ENCODE measurements around the gene ASIC2. TPM values are rescaled to one million over a fixed set of nuclear protein-coding genes. Genes with fewer than 3 reads are reported as not detected.
"Not testable (repeated sequence)": the region's sequence is repeated elsewhere in the genome, so short reads cannot be mapped to it uniquely, and the experiment has no call there.

The ASIC2 gene
- total RNA-seq, 2 donors from 2014 or later: not detected

- not testable (repeated sequence) for H3K27ac Mint-ChIP-seq; H3K4me3 Mint-ChIP-seq; ATAC-seq (replicated peaks in 1 of 2); DNase-seq; H3K4me1 Mint-ChIP-seq (ENCODE audit: low read depth); H3K9me3 Mint-ChIP-seq; H3K36me3 Mint-ChIP-seq (ENCODE audit: insufficient read depth in 2 of 2)
- peaks cover 16% of the 10 kb centered on the region for H3K27me3 Mint-ChIP-seq (ENCODE audit: low read depth)
Measured at GRCh38 chr17:32987868-32988267, 305.2 kb downstream of the ASIC2 start.

DNA sequence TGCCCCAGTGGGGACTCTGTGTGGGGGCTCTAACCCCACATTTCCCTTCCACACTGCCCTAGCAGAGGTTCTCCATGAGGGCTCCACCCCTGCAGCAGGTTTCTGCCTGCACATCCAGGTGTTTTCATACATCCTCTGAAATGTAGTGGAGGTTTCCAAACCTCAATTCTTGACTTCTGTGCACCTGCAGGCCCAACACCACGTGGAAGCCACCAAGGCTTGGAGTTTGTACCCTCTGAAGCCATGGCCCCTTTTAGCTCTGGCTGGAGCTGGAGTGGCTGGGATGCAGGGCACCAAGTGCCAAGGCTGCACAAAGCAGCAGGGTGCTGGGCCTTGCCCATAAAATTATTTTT is 305.7 kb downstream of the ASIC2 start:
- not testable (repeated sequence) for H3K9me3 Mint-ChIP-seq; DNase-seq; H3K4me1 Mint-ChIP-seq (ENCODE audit: low read depth); H3K36me3 Mint-ChIP-seq (ENCODE audit: insufficient read depth in 2 of 2); ATAC-seq (replicated peaks in 1 of 2); H3K4me3 Mint-ChIP-seq; H3K27ac Mint-ChIP-seq
- peaks cover 16% of the 10 kb centered on the region for H3K27me3 Mint-ChIP-seq (ENCODE audit: low read depth)

DNA sequence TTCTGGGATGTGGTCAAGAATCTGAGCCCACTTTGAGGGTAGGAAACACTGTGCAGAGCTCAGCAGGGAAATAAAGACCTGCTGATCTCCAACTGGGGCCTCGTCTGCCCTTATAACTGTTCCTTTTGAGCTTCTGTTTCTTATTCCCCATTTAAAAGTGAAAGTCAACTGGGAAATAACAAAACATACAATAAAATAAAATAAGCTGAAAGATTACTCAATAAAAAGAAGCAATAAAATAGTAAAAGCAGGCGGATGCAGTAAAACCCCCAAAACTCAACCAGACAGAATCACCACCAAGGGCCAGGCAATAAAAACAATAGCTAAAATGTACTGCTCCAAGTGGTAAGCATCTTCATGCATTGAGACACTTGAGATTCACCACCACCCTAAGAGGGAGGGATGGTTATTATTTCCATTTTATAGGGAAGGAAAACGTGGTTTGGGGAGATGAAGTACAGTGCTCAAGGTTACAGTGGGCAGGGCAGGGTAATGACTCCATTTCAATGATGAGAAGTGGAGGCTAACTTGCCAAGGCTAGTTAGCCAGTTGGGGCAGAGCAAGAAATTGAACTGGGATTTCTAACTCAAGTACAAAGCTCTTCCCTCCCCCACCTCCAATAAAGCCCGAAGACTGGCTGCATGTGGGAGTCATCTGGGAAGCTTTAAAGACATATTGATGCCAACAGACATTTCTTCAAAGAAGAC is 307.9 kb downstream of the ASIC2 start:
- peaks cover 10 to 11% of the 10 kb centered on the region in 2 donors for H3K9me3 Mint-ChIP-seq
- H3K27me3 Mint-ChIP-seq (ENCODE audit: low read depth): peaks cover 15% of the 10 kb centered on the region
- DNase-seq: no peak
- peaks cover 7 to 8% of the 10 kb centered on the region in 2 donors for H3K36me3 Mint-ChIP-seq (ENCODE audit: insufficient read depth in 2 of 2)
- H3K4me1 Mint-ChIP-seq (ENCODE audit: low read depth): no peaks in the 10 kb centered on the region
- no peak overlapping the region for H3K27ac Mint-ChIP-seq
- no peak for ATAC-seq (replicated peaks in 1 of 2)
- no peak overlapping the region for H3K4me3 Mint-ChIP-seq

DNA sequence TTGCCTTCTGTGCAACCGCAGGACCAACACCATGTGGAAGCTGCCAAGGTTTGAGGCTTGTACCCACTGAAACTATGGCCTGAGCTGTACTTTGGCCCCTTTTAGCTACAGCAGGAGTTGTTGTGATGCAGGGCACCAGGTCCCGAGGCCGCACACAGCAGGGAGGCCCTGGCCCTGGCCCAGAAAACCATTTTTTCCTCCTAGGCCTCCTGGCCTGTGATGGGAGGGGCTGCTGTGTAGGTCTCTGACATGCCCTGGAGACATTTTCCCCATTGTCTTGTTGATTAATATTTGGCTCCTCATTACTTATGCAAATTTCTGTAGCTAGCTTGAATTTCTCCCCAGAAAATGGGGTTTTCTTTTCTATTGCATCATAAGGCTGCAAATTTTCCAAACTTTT is 311.5 kb downstream of the ASIC2 start:
- not testable (repeated sequence) for H3K27ac Mint-ChIP-seq

DNA sequence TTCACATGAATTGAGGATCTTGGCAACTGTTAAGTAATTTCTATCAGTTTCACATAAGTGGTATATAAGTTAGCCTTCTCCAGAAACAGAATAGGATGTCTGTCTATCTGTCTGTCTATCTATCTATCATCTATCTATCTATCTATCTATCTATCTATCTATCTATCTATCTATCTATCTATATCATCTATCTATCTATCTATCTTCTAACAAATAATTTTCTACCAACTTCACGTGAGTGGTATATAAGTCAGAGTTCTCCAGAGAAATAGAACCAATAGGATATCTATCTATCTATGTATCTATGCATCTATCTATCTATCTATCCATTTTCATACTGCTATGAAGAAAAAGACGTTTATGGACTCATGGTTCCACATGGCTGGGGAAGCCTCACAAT is 312.9 kb downstream of the ASIC2 start:
- ATAC-seq (replicated peaks in 1 of 2) (no peak), DNase-seq (no peak)
- peaks cover 21% of the 10 kb centered on the region for H3K27me3 Mint-ChIP-seq (ENCODE audit: low read depth)
- H3K36me3 Mint-ChIP-seq (ENCODE audit: insufficient read depth in 2 of 2): peaks cover 1 to 4% of the 10 kb centered on the region in 2 donors
- no peak overlapping the region for H3K4me3 Mint-ChIP-seq
- H3K4me1 Mint-ChIP-seq (ENCODE audit: low read depth): no peaks in the 10 kb centered on the region
- no peak overlapping the region for H3K27ac Mint-ChIP-seq
- H3K9me3 Mint-ChIP-seq: peaks cover 5 to 7% of the 10 kb centered on the region in 2 donors

More for the DNA sequence above, 311.5 kb downstream of the ASIC2 start:
- not testable (repeated sequence) for H3K9me3 Mint-ChIP-seq; ATAC-seq (replicated peaks in 1 of 2); DNase-seq; H3K4me1 Mint-ChIP-seq (ENCODE audit: low read depth); H3K36me3 Mint-ChIP-seq (ENCODE audit: insufficient read depth in 2 of 2); H3K4me3 Mint-ChIP-seq
- H3K27me3 Mint-ChIP-seq (ENCODE audit: low read depth): peaks cover 21% of the 10 kb centered on the region

DNA sequence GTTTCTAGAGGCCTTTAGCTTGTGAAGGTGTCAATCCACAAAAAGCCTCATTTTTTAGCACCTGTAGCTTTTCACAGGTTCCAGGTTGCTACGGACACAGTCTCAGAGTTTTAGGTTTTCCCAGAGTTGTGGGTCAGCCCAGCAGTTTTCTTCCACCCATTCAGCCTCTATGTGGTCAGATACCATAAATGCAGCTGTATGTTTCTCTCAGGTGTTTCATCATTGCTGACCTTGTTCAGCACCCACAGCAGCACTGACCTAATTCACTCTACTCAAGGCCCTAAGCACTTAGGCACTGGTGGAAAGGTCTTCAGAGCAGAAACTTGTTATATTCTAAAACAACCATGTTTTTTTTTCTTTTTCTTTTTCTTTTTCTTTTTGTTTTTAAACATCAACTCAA is 316.5 kb downstream of the ASIC2 start:
- peaks cover 24% of the 10 kb centered on the region for H3K27me3 Mint-ChIP-seq (ENCODE audit: low read depth)
- no peak overlapping the region for H3K27ac Mint-ChIP-seq
- peaks cover 0 to 5% of the 10 kb centered on the region in 2 donors for H3K9me3 Mint-ChIP-seq
- no peak for DNase-seq
- no peaks in the 10 kb centered on the region for H3K36me3 Mint-ChIP-seq (ENCODE audit: insufficient read depth in 2 of 2)
- no peak overlapping the region for H3K4me3 Mint-ChIP-seq
- H3K4me1 Mint-ChIP-seq (ENCODE audit: low read depth): peaks cover 1% of the 10 kb centered on the region
- ATAC-seq (replicated peaks in 1 of 2): no peak

DNA sequence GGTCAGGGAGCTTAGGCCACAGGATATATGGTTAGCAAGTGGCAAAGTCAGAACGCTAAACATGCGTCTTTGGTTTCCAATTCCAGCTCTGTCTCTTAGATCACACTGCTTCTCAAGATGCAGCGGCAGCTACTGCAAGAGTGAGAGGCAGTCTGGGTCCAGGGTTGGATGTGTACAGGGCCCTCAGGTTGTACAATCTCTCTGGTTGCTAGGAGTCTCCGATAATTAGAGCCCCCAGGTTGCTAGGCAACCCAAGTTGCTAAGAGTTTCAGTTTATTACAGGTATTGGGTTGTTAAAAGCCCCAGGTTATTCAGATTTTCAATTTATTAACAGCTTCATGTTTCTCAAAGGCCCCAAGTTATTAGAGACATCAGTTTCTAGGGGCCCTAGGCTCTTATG is 317.0 kb downstream of the ASIC2 start:
- Mint-ChIP-seq H3K4me1 (ENCODE audit: low read depth) (peaks cover 6% of the 10 kb centered on the region), H3K36me3 (ENCODE audit: insufficient read depth in 2 of 2) (no peaks in the 10 kb centered on the region), H3K9me3 (peaks cover 0 to 5% of the 10 kb centered on the region in 2 donors), H3K27me3 (ENCODE audit: low read depth) (peaks cover 24% of the 10 kb centered on the region), H3K27ac (no peak overlapping the region), H3K4me3 (no peak overlapping the region)
- ATAC-seq (replicated peaks in 1 of 2) (no peak), DNase-seq (no peak)

DNA sequence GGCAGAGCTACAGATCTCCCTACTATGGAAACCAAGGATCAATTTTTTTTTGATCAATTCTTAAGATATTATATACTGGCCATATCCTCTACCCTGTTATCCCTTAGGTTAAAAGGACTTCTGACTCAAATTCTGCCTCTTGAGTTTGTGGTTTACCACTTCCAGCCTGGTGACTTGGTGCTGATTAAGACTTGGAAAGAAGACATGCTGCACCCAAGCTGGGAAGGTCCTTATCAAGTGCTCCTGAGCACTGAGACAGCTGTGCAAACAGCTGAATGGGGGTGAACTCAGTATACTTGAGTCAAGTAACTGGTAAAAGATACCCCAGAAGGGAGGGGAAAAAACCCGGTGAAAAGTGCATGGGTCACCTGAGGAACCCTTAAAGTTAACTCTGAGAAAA is 321.9 kb downstream of the ASIC2 start:
- peak; percentile 48 to 60 for DNase-seq
- H3K27ac Mint-ChIP-seq: no peak overlapping the region
- peaks cover 19% of the 10 kb centered on the region for H3K4me1 Mint-ChIP-seq (ENCODE audit: low read depth)
- peaks cover 26% of the 10 kb centered on the region for H3K27me3 Mint-ChIP-seq (ENCODE audit: low read depth)
- no peak overlapping the region for H3K4me3 Mint-ChIP-seq
- H3K36me3 Mint-ChIP-seq (ENCODE audit: insufficient read depth in 2 of 2): no peaks in the 10 kb centered on the region
- ATAC-seq (replicated peaks in 1 of 2): peak; percentile 94 to 97
- no peaks in the 10 kb centered on the region for H3K9me3 Mint-ChIP-seq

GRCh38 chr17:32970281-32970680 is 322.8 kb downstream of the ASIC2 start:
- DNase-seq (no peak), ATAC-seq (replicated peaks in 1 of 2) (peak in 1 of 2 donors; percentile 27)
- peaks cover 27% of the 10 kb centered on the region for H3K27me3 Mint-ChIP-seq (ENCODE audit: low read depth)
- H3K27ac Mint-ChIP-seq: no peak overlapping the region
- no peak overlapping the region for H3K4me3 Mint-ChIP-seq
- H3K36me3 Mint-ChIP-seq (ENCODE audit: insufficient read depth in 2 of 2): no peaks in the 10 kb centered on the region
- H3K4me1 Mint-ChIP-seq (ENCODE audit: low read depth): peaks cover 19% of the 10 kb centered on the region
- H3K9me3 Mint-ChIP-seq: no peaks in the 10 kb centered on the region

GRCh38 chr17:32969231-32969630 is 323.9 kb downstream of the ASIC2 start:
- ATAC-seq (replicated peaks in 1 of 2); H3K4me3 Mint-ChIP-seq; DNase-seq; H3K36me3 Mint-ChIP-seq (ENCODE audit: insufficient read depth in 2 of 2); H3K27ac Mint-ChIP-seq; H3K9me3 Mint-ChIP-seq: not testable (repeated sequence)
- peaks cover 26% of the 10 kb centered on the region for H3K27me3 Mint-ChIP-seq (ENCODE audit: low read depth)
- H3K4me1 Mint-ChIP-seq (ENCODE audit: low read depth): peaks cover 19% of the 10 kb centered on the region

DNA sequence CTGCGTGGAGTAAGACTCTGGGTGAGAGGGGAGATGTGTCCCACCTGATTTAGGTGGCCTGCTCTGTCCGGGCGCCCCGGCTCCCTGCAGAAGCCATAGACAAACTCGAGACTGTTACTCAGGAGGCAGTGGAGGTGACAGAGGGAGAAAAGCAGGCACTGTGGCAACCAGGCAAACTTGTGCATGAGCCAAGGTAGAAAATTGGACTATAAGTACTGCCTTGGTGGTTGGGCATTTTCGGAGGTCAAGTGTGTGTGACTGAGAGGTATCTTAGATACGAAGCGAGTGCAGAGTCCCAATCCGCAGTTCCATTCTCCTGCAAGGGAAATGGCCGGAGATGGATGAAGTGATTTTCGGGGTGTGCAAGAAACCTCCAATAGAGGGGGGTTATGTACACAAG is 328.6 kb downstream of the ASIC2 start:
- H3K4me3 Mint-ChIP-seq: no peak overlapping the region
- ATAC-seq (replicated peaks in 1 of 2) (no peak), DNase-seq (no peak)
- H3K9me3 Mint-ChIP-seq: no peaks in the 10 kb centered on the region
- no peaks in the 10 kb centered on the region for H3K36me3 Mint-ChIP-seq (ENCODE audit: insufficient read depth in 2 of 2)
- H3K27me3 Mint-ChIP-seq (ENCODE audit: low read depth): peaks cover 47% of the 10 kb centered on the region
- H3K4me1 Mint-ChIP-seq (ENCODE audit: low read depth): no peaks in the 10 kb centered on the region
- H3K27ac Mint-ChIP-seq: no peak overlapping the region

All from activated T-cell treated with anti-CD3 and anti-CD28 coated beads, Interleukin-2, amount 50 U/mL, for 72 hours (primary cell).